Measurements from ENCODE around the gene HEYL. TPM values are rescaled to one million over a fixed set of nuclear protein-coding genes. Genes with fewer than 3 reads are reported as not detected.

The HEYL gene
- total RNA-seq, 2 experiments from 2014 or later = 0.05 TPM; not detected in 1

GRCh38 chr1:39680751-39681150 is 41.3 kb upstream of the HEYL start:
- Mint-ChIP-seq H3K9me3 (no peaks in the 10 kb centered on the region), H3K4me1 (ENCODE audit: low read depth) (peaks cover 36% of the 10 kb centered on the region), H3K36me3 (ENCODE audit: low read depth) (peaks cover 12% of the 10 kb centered on the region), H3K27me3 (peaks cover 16% of the 10 kb centered on the region), H3K4me3 (peak overlapping the region; percentile 70), H3K27ac (peak overlapping the region; percentile 81)
- ATAC-seq (ENCODE audit: poor library complexity) = peak; percentile 60
- ChIA-PET POLR2A (interaction anchor here (0.9 to 2.9 kb wide), 5 partner anchors 9 to 59 kb away, joined by 3 to 19 read pairs (median 9); partner anchors contain the start of genes HPCAL4, NT5C1A and PPIE), CTCF (interaction anchor here (0.8 to 1.3 kb wide), 2 partner anchors 11 to 74 kb away, joined by 3 to 4 read pairs; partner anchors contain the start of gene HPCAL4)
- Histone ChIP-seq H3K27ac (ENCODE audit: low read depth in 1 of 2, low read length in 2 of 2) (no peak overlapping the region), H3K36me3 (ENCODE audit: insufficient read depth, low read length) (no peaks in the 10 kb centered on the region), H3K27me3 (ENCODE audit: control insufficient read depth in 1 of 2, insufficient read depth in 2 of 2, low read length in 2 of 2) (peaks cover 0 to 2% of the 10 kb centered on the region in 2 experiments), H3K9me3 (ENCODE audit: control insufficient read depth in 1 of 2, insufficient read depth in 1 of 2, low read length in 2 of 2) (peaks cover 0 to 6% of the 10 kb centered on the region in 2 experiments), H3K4me1 (ENCODE audit: insufficient read depth, low read length) (peaks cover 32% of the 10 kb centered on the region), H3K4me3 (ENCODE audit: low read length) (peak overlapping the region; percentile 8)
- intact Hi-C loops (cut with DNase I, micrococcal nuclease) = loop anchor here in 1 of 2 experiments (5.0 kb wide), 1 partner anchor 1123 kb away; no protein-coding TSS in a partner anchor
- peak in 6 of 14 experiments; percentile 10 to 60 (median 32) for DNase-seq
- no peak for TF ChIP-seq CTCF (IDR thresholded peaks at IDR 0.05)

GRCh38 chr1:39679821-39680220 is 40.4 kb upstream of the HEYL start:
- Mint-ChIP-seq H3K9me3 (no peaks in the 10 kb centered on the region), H3K4me3 (no peak overlapping the region), H3K27ac (peak overlapping the region; percentile 81), H3K27me3 (peaks cover 12% of the 10 kb centered on the region), H3K4me1 (ENCODE audit: low read depth) (peaks cover 34% of the 10 kb centered on the region), H3K36me3 (ENCODE audit: low read depth) (peaks cover 11% of the 10 kb centered on the region)
- Histone ChIP-seq H3K27me3 (ENCODE audit: control insufficient read depth in 1 of 2, insufficient read depth in 2 of 2, low read length in 2 of 2) (peaks cover 0 to 2% of the 10 kb centered on the region in 2 experiments), H3K4me3 (ENCODE audit: low read length) (no peak overlapping the region), H3K9me3 (ENCODE audit: control insufficient read depth in 1 of 2, insufficient read depth in 1 of 2, low read length in 2 of 2) (peaks cover 0 to 6% of the 10 kb centered on the region in 2 experiments), H3K27ac (ENCODE audit: low read depth in 1 of 2, low read length in 2 of 2) (no peak overlapping the region), H3K36me3 (ENCODE audit: insufficient read depth, low read length) (no peaks in the 10 kb centered on the region), H3K4me1 (ENCODE audit: insufficient read depth, low read length) (peaks cover 30% of the 10 kb centered on the region)
- CTCF ChIA-PET = interaction anchor here (1.3 kb wide), 1 partner anchor 74 kb away, joined by 3 read pairs; no protein-coding TSS in a partner anchor
- POLR2A ChIA-PET = interaction anchor here (1.5 to 2.9 kb wide), 3 partner anchors 8 to 12 kb away, joined by 3 to 19 read pairs (median 16); partner anchors contain the start of genes HPCAL4 and NT5C1A
- intact Hi-C loops (cut with DNase I, micrococcal nuclease) = loop anchor here in 1 of 2 experiments (5.0 kb wide), 1 partner anchor 1123 kb away; no protein-coding TSS in a partner anchor
- DNase-seq (no peak), ATAC-seq (ENCODE audit: poor library complexity) (no peak)
- TF ChIP-seq CTCF (IDR thresholded peaks at IDR 0.05) = no peak

GRCh38 chr1:39678889-39679288 is 39.4 kb upstream of the HEYL start:
- intact Hi-C loops (cut with DNase I, micrococcal nuclease) = no loop called here
- Mint-ChIP-seq H3K9me3 (no peaks in the 10 kb centered on the region), H3K36me3 (ENCODE audit: low read depth) (peaks cover 5% of the 10 kb centered on the region), H3K4me1 (ENCODE audit: low read depth) (peaks cover 27% of the 10 kb centered on the region), H3K27me3 (peaks cover 8% of the 10 kb centered on the region), H3K27ac (peak overlapping the region; percentile 53), H3K4me3 (no peak overlapping the region)
- peaks cover 22% of the 10 kb centered on the region for H3K4me1 ChIP-seq (ENCODE audit: insufficient read depth, low read length)
- H3K27me3 ChIP-seq (ENCODE audit: control insufficient read depth in 1 of 2, insufficient read depth in 2 of 2, low read length in 2 of 2) = peaks cover 0 to 2% of the 10 kb centered on the region in 2 experiments
- no peak overlapping the region for H3K27ac ChIP-seq (ENCODE audit: low read depth in 1 of 2, low read length in 2 of 2)
- ATAC-seq (ENCODE audit: poor library complexity) (no peak), DNase-seq (no peak)
- TF ChIP-seq CTCF (IDR thresholded peaks at IDR 0.05) = no peak
- ChIA-PET POLR2A (interaction anchor here (1.2 to 1.5 kb wide), 2 partner anchors 10 to 13 kb away, joined by 3 to 4 read pairs; no protein-coding TSS in a partner anchor), CTCF (no interaction called here)
- H3K9me3 ChIP-seq (ENCODE audit: control insufficient read depth in 1 of 2, insufficient read depth in 1 of 2, low read length in 2 of 2) = no peaks in the 10 kb centered on the region
- H3K4me3 ChIP-seq (ENCODE audit: low read length) = no peak overlapping the region
- H3K36me3 ChIP-seq (ENCODE audit: insufficient read depth, low read length) = no peaks in the 10 kb centered on the region

Measured in CD4-positive, alpha-beta T cell (primary cell).